ENCODE results near the gene SSBP3.
"Not testable (repeated sequence)": the region's sequence is repeated elsewhere in the genome, so short reads cannot be mapped to it uniquely, and the experiment has no call there.

The SSBP3 gene

GRCh38 chr1:54220004-54220811 lies 186.0 kb downstream of the SSBP3 start:
- no peak for DNase-seq (ENCODE audit: low read depth)

- no peak for DNase-seq (ENCODE audit: low read depth)
Observed at GRCh38 chr1:54219688-54220003, 186.5 kb downstream of the SSBP3 start.

- DNase-seq (ENCODE audit: low read depth), result no peak
Observed at GRCh38 chr1:54218883-54219687, 187.1 kb downstream of the SSBP3 start.

GRCh38 chr1:54215523-54215922 lies 190.7 kb downstream of the SSBP3 start:
- DNase-seq (ENCODE audit: low read depth), result no peak

- DNase-seq (ENCODE audit: low read depth), result no peak
Observed at GRCh38 chr1:54212872-54213271, 193.3 kb downstream of the SSBP3 start.

- not testable (repeated sequence) for DNase-seq (ENCODE audit: low read depth)
Observed at GRCh38 chr1:54207896-54208295, 198.3 kb downstream of the SSBP3 start.

GRCh38 chr1:54207287-54207686 lies 198.9 kb downstream of the SSBP3 start:
- DNase-seq (ENCODE audit: low read depth), result no peak

- DNase-seq (ENCODE audit: low read depth), result no peak
Observed at GRCh38 chr1:54204199-54204598, 202.0 kb downstream of the SSBP3 start.

GRCh38 chr1:54200519-54200997 lies 205.6 kb downstream of the SSBP3 start:
- no peak for DNase-seq (ENCODE audit: low read depth)

- DNase-seq (ENCODE audit: low read depth), result peak; percentile 87
Observed at GRCh38 chr1:54199765-54200518, 206.3 kb downstream of the SSBP3 start, which contains the start of the genes CYB5RL and MRPL37. Gene CYB5RL (minus strand): TSS chr1:54200030. CDS start chr1:54195616, 4,414 bp downstream. Gene MRPL37 (plus strand): TSS chr1:54200167. CDS start chr1:54200244, 77 bp downstream.

GRCh38 chr1:54199151-54199764 lies 206.9 kb downstream of the SSBP3 start:
- DNase-seq (ENCODE audit: low read depth), result no peak

GRCh38 chr1:54193453-54193852 lies 212.7 kb downstream of the SSBP3 start:
- no peak for DNase-seq (ENCODE audit: low read depth)

- no peak for DNase-seq (ENCODE audit: low read depth)
Observed at GRCh38 chr1:54191525-54191924, 214.7 kb downstream of the SSBP3 start.

GRCh38 chr1:54190526-54190925 lies 215.7 kb downstream of the SSBP3 start:
- no peak for DNase-seq (ENCODE audit: low read depth)

GRCh38 chr1:54188291-54188690 lies 217.9 kb downstream of the SSBP3 start:
- DNase-seq (ENCODE audit: low read depth), result no peak

- DNase-seq (ENCODE audit: low read depth), result no peak
Observed at GRCh38 chr1:54186056-54186455, 220.1 kb downstream of the SSBP3 start.

GRCh38 chr1:54180701-54181360 lies 225.4 kb downstream of the SSBP3 start:
- DNase-seq (ENCODE audit: low read depth), result no peak

- no peak for DNase-seq (ENCODE audit: low read depth)
Observed at GRCh38 chr1:54178296-54179070, 227.7 kb downstream of the SSBP3 start.

- DNase-seq (ENCODE audit: low read depth), result no peak
Observed at GRCh38 chr1:54177726-54178125, 228.5 kb downstream of the SSBP3 start.

GRCh38 chr1:54176621-54177327 lies 229.4 kb downstream of the SSBP3 start:
- no peak for DNase-seq (ENCODE audit: low read depth)
